Thyroid gland (tissue), 4 donors: ENCODE measurements around the gene LYZL1. TPM values are rescaled to one million over a fixed set of nuclear protein-coding genes. Genes with fewer than 3 reads are reported as not detected.

ENCODE experiments used
- DNase-seq, 2 donors: peaks; one replicate each; pipeline ENCODE4 v3.0.0-alpha.2; 2019
- H3K27ac ChIP-seq, 3 donors: fragments of 200-600 bp; sonication (generic); 1 replicate in 2 of 3; 2 replicates in 1 of 3; pipeline ENCODE4 v1.5.1; 2016 to 2019; ENCODE audit warnings: mild to moderate bottlenecking in 1 of 3, moderate library complexity in 1 of 3
- H3K27me3 ChIP-seq: fragments of 200-600 bp; sonication (generic); one replicate; pipeline ENCODE4 v1.5.1; 2019
- H3K36me3 ChIP-seq, 2 donors: fragments of 200-600 bp; sonication (generic); one replicate each; pipeline ENCODE4 v1.5.1; 2016 to 2019
- H3K4me1 ChIP-seq, 2 donors: fragments of 200-600 bp; sonication (generic); one replicate each; pipeline ENCODE4 v1.5.1; 2017 to 2019
- H3K4me3 ChIP-seq, 3 donors: fragments of 200-600 bp; sonication (generic); replicated peaks in 1 of 3; 1 replicate in 2 of 3; 2 replicates in 1 of 3; pipeline ENCODE4 v1.5.1; 2016; ENCODE audit warnings: mild to moderate bottlenecking in 1 of 3
- H3K9me3 ChIP-seq: fragments of 200-600 bp; sonication (generic); one replicate; pipeline ENCODE4 v1.5.1; 2017
- CTCF ChIP-seq, 6 experiments: fragments of 200-600 bp in 3 of 6; fragments of 450-650 bp in 3 of 6; sonication (generic) in 3 of 6; IDR thresholded peaks; one replicate each; pipeline ENCODE4 v1.5.1; 2016 to 2019; ENCODE audit warnings: antibody characterized with exemption in 6 of 6, mild to moderate bottlenecking in 2 of 6, inconsistent platforms in 1 of 6, moderate library complexity in 1 of 6
- POLR2A ChIP-seq, 2 donors: fragments of 450-650 bp; IDR thresholded peaks; one replicate each; pipeline ENCODE4 v1.6.1; 2017; ENCODE audit warnings: antibody characterized with exemption in 2 of 2, mild to moderate bottlenecking in 2 of 2, moderate library complexity in 1 of 2
- WGBS, 2 donors: methylation state at CpG; one replicate each; pipeline ENCODE4 v1.1.5; 2017; 5-methylcytosine and 5-hydroxymethylcytosine counted together
- intact Hi-C: fragments of 100-400 bp; cut with DNase I; formaldehyde crosslinking; loops from one replicate; pipeline ENCODE4 v1.15.1; 2023
- total RNA-seq, 4 donors: library from RNA; depleted of rRNA; stranded (reverse); fragments of >200 nt; gene quantifications; one replicate each; pipeline ENCODE4 v1.2.3, GENCODE V29; 2016

Gene LYZL1
- total RNA-seq, 4 donors from 2014 or later: 0.81 TPM; not detected in 3

GRCh38 chr10:29321656-29322055, 32.8 kb downstream of the LYZL1 start:
- WGBS, 2 donors: 86 to 87% methylated on average over 8 of the region's 8 CpGs
- no peaks in the 10 kb centered on the region for H3K9me3 ChIP-seq
- intact Hi-C loops: no loop called here
- no peaks in the 10 kb centered on the region for H3K36me3 ChIP-seq
- no peak overlapping the region for H3K4me3 ChIP-seq
- DNase-seq: no peak
- no peak overlapping the region for H3K27ac ChIP-seq
- H3K27me3 ChIP-seq: no peaks in the 10 kb centered on the region
- TF ChIP-seq POLR2A (IDR thresholded peaks at IDR 0.05): no peak
- peaks cover 11 to 26% of the 10 kb centered on the region in 2 donors for H3K4me1 ChIP-seq

- Histone ChIP-seq H3K4me1 (peaks cover 11 to 17% of the 10 kb centered on the region in 2 donors), H3K27ac (peak overlapping the region in 1 of 3 donors; percentile 10), H3K9me3 (no peaks in the 10 kb centered on the region), H3K36me3 (no peaks in the 10 kb centered on the region), H3K4me3 (no peak overlapping the region), H3K27me3 (no peaks in the 10 kb centered on the region)
- intact Hi-C loops: no loop called here
- TF ChIP-seq POLR2A (IDR thresholded peaks at IDR 0.05) (no peak), CTCF (IDR thresholded peaks at IDR 0.05) (no peak)
- DNase-seq: no peak
- WGBS, 2 donors: 35 to 38% methylated on average over 5 of the region's 5 CpGs
These were observed 34.0 kb downstream of the LYZL1 start for GRCh38 chr10:29322918-29323317.

- intact Hi-C loops: no loop called here
- no peak overlapping the region for H3K27ac ChIP-seq
- TF ChIP-seq POLR2A (IDR thresholded peaks at IDR 0.05): no peak
- TF ChIP-seq CTCF (IDR thresholded peaks at IDR 0.05): peak in 2 of 6 experiments; percentile 14 to 38
- H3K4me1 ChIP-seq: peaks cover 11 to 13% of the 10 kb centered on the region in 2 donors
- H3K4me3 ChIP-seq: no peak overlapping the region
- H3K36me3 ChIP-seq: no peaks in the 10 kb centered on the region
- peak; percentile 48 to 55 for DNase-seq
- H3K9me3 ChIP-seq: no peaks in the 10 kb centered on the region
- 41 to 42% methylated on average over 5 of the region's 5 CpGs for WGBS, 2 donors
- no peaks in the 10 kb centered on the region for H3K27me3 ChIP-seq
These were observed 34.5 kb downstream of the LYZL1 start for GRCh38 chr10:29323367-29323766.

GRCh38 chr10:29324220-29324841, 35.5 kb downstream of the LYZL1 start:
- intact Hi-C loops: no loop called here
- H3K4me3 ChIP-seq: no peak overlapping the region
- H3K27me3 ChIP-seq: no peaks in the 10 kb centered on the region
- H3K9me3 ChIP-seq: no peaks in the 10 kb centered on the region
- TF ChIP-seq CTCF (IDR thresholded peaks at IDR 0.05): no peak
- TF ChIP-seq POLR2A (IDR thresholded peaks at IDR 0.05): no peak
- 80 to 81% methylated on average over 11 of the region's 11 CpGs for WGBS, 2 donors
- peaks cover 8 to 11% of the 10 kb centered on the region in 2 donors for H3K4me1 ChIP-seq
- H3K36me3 ChIP-seq: no peaks in the 10 kb centered on the region
- H3K27ac ChIP-seq: no peak overlapping the region
- DNase-seq: no peak

- H3K27ac ChIP-seq: no peak overlapping the region
- no peak overlapping the region for H3K4me3 ChIP-seq
- no peak for DNase-seq
- no peaks in the 10 kb centered on the region for H3K27me3 ChIP-seq
- 92 to 100% methylated on average over 2 of the region's 2 CpGs for WGBS, 2 donors
- intact Hi-C loops: no loop called here
- TF ChIP-seq CTCF (IDR thresholded peaks at IDR 0.05): no peak
- no peak for TF ChIP-seq POLR2A (IDR thresholded peaks at IDR 0.05)
- H3K9me3 ChIP-seq: no peaks in the 10 kb centered on the region
- no peaks in the 10 kb centered on the region for H3K36me3 ChIP-seq
- peaks cover 8 to 11% of the 10 kb centered on the region in 2 donors for H3K4me1 ChIP-seq
These were observed 37.4 kb downstream of the LYZL1 start for GRCh38 chr10:29326299-29326698.
